HepG2 (cell line): Measurements from ENCODE around the gene TEX22. TPM values are rescaled to one million over a fixed set of nuclear protein-coding genes. Genes with fewer than 3 reads are reported as not detected.
A peak's percentile ranks its signal among the peaks of the same experiment; 100 is the strongest.

ENCODE experiments used
- BRD4 ChIP-seq: sonication (generic); formaldehyde crosslinking; IDR thresholded peaks from 2 replicates; pipeline ENCODE4 v1.4.0; 2020; ENCODE audit warnings: missing genetic modification reagents
- CCAR2 ChIP-seq: fragments of 200-400 bp; formaldehyde crosslinking; optimal IDR thresholded peaks from 2 replicates; pipeline ENCODE3; 2018; ENCODE audit warnings: low read depth, mild to moderate bottlenecking, low read length, moderate library complexity
- CREM ChIP-seq, 2 experiments: sonication (generic) in 1 of 2; formaldehyde crosslinking in 1 of 2; IDR thresholded peaks; 2 replicates each; pipeline versions ENCODE4 v1.4.0 to v1.6.1; 2016 to 2020; ENCODE audit warnings: antibody characterized with exemption in 1 of 2, mild to moderate bottlenecking in 1 of 2, missing genetic modification reagents in 1 of 2
- FOXM1 ChIP-seq: sonication (generic); formaldehyde crosslinking; IDR thresholded peaks from 2 replicates; pipeline ENCODE4 v1.5.0; 2020; ENCODE audit warnings: missing genetic modification reagents
- GLI4 ChIP-seq: sonication (generic); formaldehyde crosslinking; IDR thresholded peaks from 2 replicates; pipeline ENCODE4 v1.5.1; 2020; ENCODE audit warnings: missing genetic modification reagents, mild to moderate bottlenecking, moderate library complexity, borderline replicate concordance
- HCFC1 ChIP-seq: fragments of 150-350 bp; IDR thresholded peaks from 2 replicates; pipeline ENCODE4 v1.6.1; 2014; ENCODE audit warnings: low read depth, low read length
- ISX ChIP-seq: sonication (generic); formaldehyde crosslinking; conservative IDR thresholded peaks from 2 replicates; pipeline ENCODE4 v1.5.0; 2020; ENCODE audit warnings: missing genetic modification reagents
- MBNL3 ChIP-seq: fragments of 250-450 bp; sonication (Bioruptor Pico); conservative IDR thresholded peaks from 2 replicates; pipeline ENCODE4 v1.8.0; 2022; ENCODE audit warnings: mild to moderate bottlenecking, inconsistent platforms
- MXD4 ChIP-seq: IDR thresholded peaks from 2 replicates; pipeline ENCODE4 v1.6.1; 2016; ENCODE audit warnings: mild to moderate bottlenecking, missing biosample characterization, missing genetic modification reagents
- NCOA1 ChIP-seq: sonication (generic); formaldehyde crosslinking; IDR thresholded peaks from 2 replicates; pipeline ENCODE4 v1.9.0; 2021; ENCODE audit warnings: missing genetic modification reagents
- RELA ChIP-seq: sonication (generic); formaldehyde crosslinking; IDR thresholded peaks from 2 replicates; pipeline ENCODE4 v1.4.0; 2020; ENCODE audit warnings: missing genetic modification reagents
- RFX5 ChIP-seq: IDR thresholded peaks from 2 replicates; pipeline ENCODE4 v1.6.1; 2011; ENCODE audit warnings: low read depth, low read length, improper control_type of control experiment
- SOX5 ChIP-seq: IDR thresholded peaks from 2 replicates; pipeline ENCODE4 v1.6.1; 2016; ENCODE audit warnings: borderline replicate concordance
- STAG1 ChIP-seq: sonication (generic); formaldehyde crosslinking; IDR thresholded peaks from 2 replicates; pipeline ENCODE4 v1.4.0; 2020; ENCODE audit warnings: missing genetic modification reagents
- TERF1 ChIP-seq: sonication (generic); formaldehyde crosslinking; IDR thresholded peaks from 2 replicates; pipeline ENCODE4 v1.8.0; 2022; ENCODE audit warnings: mild to moderate bottlenecking, missing genetic modification reagents, moderate library complexity
- TOPORS ChIP-seq: sonication (generic); formaldehyde crosslinking; IDR thresholded peaks from 2 replicates; pipeline ENCODE4 v1.8.0; 2023; ENCODE audit warnings: mild to moderate bottlenecking, missing genetic modification reagents
- ZBTB3 ChIP-seq: sonication (generic); formaldehyde crosslinking; IDR thresholded peaks from 2 replicates; pipeline ENCODE4 v1.4.0; 2020; ENCODE audit warnings: low read depth, mild to moderate bottlenecking, moderate library complexity, missing genetic modification reagents, borderline replicate concordance
- ZBTB43 ChIP-seq: sonication (generic); formaldehyde crosslinking; conservative IDR thresholded peaks from 2 replicates; pipeline ENCODE4 v1.4.0; 2020; ENCODE audit warnings: missing genetic modification reagents
- ZMYM2 ChIP-seq: sonication (generic); formaldehyde crosslinking; IDR thresholded peaks from 2 replicates; pipeline ENCODE4 v1.8.0; 2022; ENCODE audit warnings: mild to moderate bottlenecking, missing genetic modification reagents
- ZNF296 ChIP-seq: sonication (generic); formaldehyde crosslinking; conservative IDR thresholded peaks from 2 replicates; pipeline ENCODE4 v1.5.0; 2020; ENCODE audit warnings: mild to moderate bottlenecking, missing genetic modification reagents
- ZNF414 ChIP-seq: sonication (generic); formaldehyde crosslinking; IDR thresholded peaks from 2 replicates; pipeline ENCODE4 v1.5.0; 2020; ENCODE audit warnings: missing genetic modification reagents
- ZNF460 ChIP-seq: sonication (generic); formaldehyde crosslinking; IDR thresholded peaks from 2 replicates; pipeline ENCODE4 v1.5.1; 2020; ENCODE audit warnings: missing genetic modification reagents, mild to moderate bottlenecking, borderline replicate concordance
- ZNF770 ChIP-seq: sonication (generic); formaldehyde crosslinking; IDR thresholded peaks from 2 replicates; pipeline ENCODE4 v1.5.0; 2020; ENCODE audit warnings: mild to moderate bottlenecking, missing genetic modification reagents
- polyA plus RNA-seq, 8 experiments: library from polyadenylated mRNA; depleted of rRNA in 3 of 8; stranded (reverse) in 7 of 8; unstranded in 1 of 8; fragments of >200 nt; fragmentation: Illumina TruSeq in 4 of 8; extraction: Trizol in 4 of 8; gene quantifications; 2 replicates each; pipeline versions ENCODE4 v1.2.1 to v1.2.3, GENCODE V29; 2011 to 2016; ENCODE audit warnings: low read depth in 4 of 8, missing spikeins in 1 of 8, mixed read lengths in 1 of 8; ENCODE audit not compliant: insufficient read depth in 1 of 8
- total RNA-seq, 5 experiments: library from RNA; depleted of rRNA; stranded (reverse); fragments of >200 nt; fragmentation: Illumina TruSeq; extraction: Trizol; gene quantifications; 2 replicates each; pipeline ENCODE4 v1.2.3, GENCODE V29; 2016; ENCODE audit warnings: low read depth in 1 of 5

Gene TEX22
- total and polyA plus RNA-seq, 2 of the 13 experiments (the other 11 are each of a cell fraction or from before 2014, with no cell fraction given), result 0.07 to 0.27 TPM

GRCh38 chr14:105351920-105352851 is 46.2 kb upstream of the TEX22 start (continued):
- TF ChIP-seq ZNF770 (CRISPR knock-in tag) (peak; percentile 18; the same call in 1 of the 2 replicates), HCFC1 (no peak), ZBTB3 (CRISPR knock-in tag) (no peak), TOPORS (CRISPR knock-in tag) (no peak), ZNF296 (CRISPR knock-in tag) (no peak), ZBTB43 (CRISPR knock-in tag) (no peak), RELA (CRISPR knock-in tag) (no peak), NCOA1 (CRISPR knock-in tag) (no peak), SOX5 (CRISPR knock-in tag) (no peak), CCAR2 (no peak), ISX (no peak), STAG1 (CRISPR knock-in tag) (peak; percentile 96), BRD4 (CRISPR knock-in tag) (no peak), RFX5 (no peak), FOXM1 (CRISPR knock-in tag) (no peak), ZMYM2 (CRISPR knock-in tag) (no peak), GLI4 (CRISPR knock-in tag) (no peak), ZNF460 (no peak), TERF1 (CRISPR knock-in tag) (no peak), MBNL3 (CRISPR knock-in tag) (no peak), CREM (IDR thresholded peaks at IDR 0.05) (no peak), CREM (CRISPR knock-in tag; IDR thresholded peaks at IDR 0.05) (no peak), MXD4 (CRISPR knock-in tag) (no peak), ZNF414 (CRISPR knock-in tag) (no peak)
